Stomach (tissue), 9 donors: ENCODE data around the gene RBMS3. TPM values are rescaled to one million over a fixed set of nuclear protein-coding genes. Genes with fewer than 3 reads are reported as not detected.

Source experiments
- DNase-seq, 2 donors: peaks; one replicate each; pipeline versions ENCODE4 v3.0.0 to v3.0.0-alpha.2; 2013 to 2019
- H3K27ac ChIP-seq, 5 donors: fragments of 200-600 bp in 4 of 5; sonication (generic) in 4 of 5; one replicate each; pipeline ENCODE4 v1.5.1; 2013 to 2019; ENCODE audit warnings: mild to moderate bottlenecking in 1 of 5, moderate library complexity in 1 of 5
- H3K27me3 ChIP-seq, 3 donors: fragments of 200-600 bp; sonication (generic); one replicate each; pipeline ENCODE4 v1.5.1; 2017 to 2019; ENCODE audit warnings: mixed run types in 1 of 3
- H3K36me3 ChIP-seq, 4 donors: fragments of 200-600 bp; sonication (generic); 1 replicate in 3 of 4; 2 replicates in 1 of 4; pipeline ENCODE4 v1.5.1; 2016 to 2019
- H3K4me1 ChIP-seq, 4 donors: fragments of 200-600 bp; sonication (generic); one replicate each; pipeline ENCODE4 v1.5.1; 2016 to 2019
- H3K4me3 ChIP-seq, 4 donors: fragments of 200-600 bp; sonication (generic) in 3 of 4; one replicate each; pipeline ENCODE4 v1.5.1; 2016 to 2019; ENCODE audit warnings: mild to moderate bottlenecking in 1 of 4
- H3K9me3 ChIP-seq, 4 donors: fragments of 200-600 bp; sonication (generic); one replicate each; pipeline ENCODE4 v1.5.1; 2016 to 2019
- EP300 ChIP-seq: sonication (generic); formaldehyde crosslinking; IDR thresholded peaks from one replicate; pipeline ENCODE4 v1.6.1; 2017; ENCODE audit warnings: antibody characterized with exemption
- POLR2A ChIP-seq, 4 donors: fragments of 450-650 bp; IDR thresholded peaks; one replicate each; pipeline ENCODE4 v1.6.1; 2016; ENCODE audit warnings: antibody characterized with exemption in 4 of 4, control low read depth in 2 of 4, mild to moderate bottlenecking in 1 of 4, moderate library complexity in 1 of 4
- POLR2AphosphoS5 ChIP-seq, 3 donors: sonication (generic); formaldehyde crosslinking; IDR thresholded peaks; one replicate each; pipeline ENCODE4 v1.6.1; 2016; ENCODE audit warnings: antibody characterized with exemption in 3 of 3
- WGBS, 5 donors: extraction: QIAGEN DNeasy Blood & Tissue Kit in 3 of 5; methylation state at CpG; one replicate each; pipeline versions ENCODE4 v1.1.5 to v1.1.7; 2013 to 2018; 5-methylcytosine and 5-hydroxymethylcytosine counted together
- intact Hi-C: fragments of 100-400 bp; cut with DNase I; formaldehyde crosslinking; loops from one replicate; pipeline ENCODE4 v1.15.1; 2023; ENCODE audit warnings: low total_unique reads
- polyA plus RNA-seq, 3 donors: library from polyadenylated mRNA; stranded (reverse); fragments of 200-250 nt; gene quantifications; one replicate each; pipeline ENCODE4 v1.2.3, GENCODE V29; 2013
- total RNA-seq, 5 donors: library from RNA; depleted of rRNA; stranded (reverse); fragments of >200 nt; gene quantifications; one replicate each; pipeline versions ENCODE4 v1.1.0 to v1.2.3, GENCODE V29; 2014 to 2016
- TF ChIP-seq, protein P1 (sequence below), 7 experiments: fragments of 450-650 bp in 4 of 7; fragments of 200-600 bp in 3 of 7; sonication (generic) in 3 of 7; IDR thresholded peaks; one replicate each; pipeline ENCODE4 v1.5.1; 2016 to 2019; ENCODE audit warnings: antibody characterized with exemption in 7 of 7, control low read depth in 2 of 7, mild to moderate bottlenecking in 1 of 7
- donor health status: healthy with polysubstance abuse.
- donor health status: Bipolar disorder and iron deficiency.
- donor health status: healthy.

The RBMS3 gene
- total and polyA plus RNA-seq, 8 donors: 2.0 to 103 (median 16.0) TPM

DNA sequence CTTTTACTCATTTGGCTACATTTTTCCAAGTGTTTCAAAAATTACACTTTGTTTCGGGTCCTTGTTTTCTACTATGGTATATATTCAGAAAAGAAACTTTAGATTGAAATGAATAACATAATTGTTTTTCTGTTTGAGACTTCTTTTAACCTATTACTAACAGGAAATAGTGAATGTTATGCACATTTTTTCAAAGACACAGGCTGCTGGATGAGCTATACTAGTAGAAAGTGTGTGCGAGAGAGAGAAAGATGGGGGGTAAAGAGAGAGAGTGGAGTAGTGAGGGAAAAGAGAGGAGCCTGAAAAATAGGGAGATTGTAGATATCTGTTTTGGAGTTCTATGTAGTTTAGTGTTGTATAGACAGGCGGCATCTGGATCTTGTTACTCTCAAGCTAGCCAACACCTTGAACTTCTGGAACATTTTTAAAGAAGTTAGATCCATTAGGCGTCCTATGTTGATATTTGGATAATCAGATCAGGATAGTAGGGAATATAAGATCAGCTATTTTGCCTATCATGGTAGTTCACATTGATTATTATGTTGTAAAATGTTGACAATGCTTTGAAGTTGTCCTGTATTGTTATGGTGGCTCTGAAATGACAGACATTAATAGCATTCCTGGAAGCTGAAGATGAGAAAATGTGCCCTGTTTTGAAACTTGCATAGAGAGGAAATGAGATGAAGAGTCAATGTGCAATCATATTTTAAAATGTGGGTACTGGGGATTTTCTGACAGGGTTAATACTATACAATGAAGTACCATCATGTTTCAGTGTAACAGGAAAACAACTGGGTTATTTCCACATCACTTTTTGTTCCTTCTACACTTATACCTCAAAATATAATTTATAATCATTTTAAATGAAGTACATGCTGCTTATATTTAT, 2.6 kb downstream of the RBMS3 start:
- H3K27me3 ChIP-seq: no peaks in the 10 kb centered on the region
- peaks cover 0 to 41% (median 15%) of the 10 kb centered on the region in 4 donors for H3K4me1 ChIP-seq
- H3K4me3 ChIP-seq: peak overlapping the region; percentile 44 to 54 (median 51)
- 39 to 63% (median 55%) methylated on average over 4 of the region's 4 CpGs for WGBS, 5 donors
- H3K36me3 ChIP-seq: no peaks in the 10 kb centered on the region
- DNase-seq: peak in 1 of 2 donors; percentile 28
- TF ChIP-seq POLR2AphosphoS5 (IDR thresholded peaks at IDR 0.05): no peak
- TF ChIP-seq EP300: no peak
- no peak for TF ChIP-seq POLR2A (IDR thresholded peaks at IDR 0.05)
- TF ChIP-seq, protein P1, sequence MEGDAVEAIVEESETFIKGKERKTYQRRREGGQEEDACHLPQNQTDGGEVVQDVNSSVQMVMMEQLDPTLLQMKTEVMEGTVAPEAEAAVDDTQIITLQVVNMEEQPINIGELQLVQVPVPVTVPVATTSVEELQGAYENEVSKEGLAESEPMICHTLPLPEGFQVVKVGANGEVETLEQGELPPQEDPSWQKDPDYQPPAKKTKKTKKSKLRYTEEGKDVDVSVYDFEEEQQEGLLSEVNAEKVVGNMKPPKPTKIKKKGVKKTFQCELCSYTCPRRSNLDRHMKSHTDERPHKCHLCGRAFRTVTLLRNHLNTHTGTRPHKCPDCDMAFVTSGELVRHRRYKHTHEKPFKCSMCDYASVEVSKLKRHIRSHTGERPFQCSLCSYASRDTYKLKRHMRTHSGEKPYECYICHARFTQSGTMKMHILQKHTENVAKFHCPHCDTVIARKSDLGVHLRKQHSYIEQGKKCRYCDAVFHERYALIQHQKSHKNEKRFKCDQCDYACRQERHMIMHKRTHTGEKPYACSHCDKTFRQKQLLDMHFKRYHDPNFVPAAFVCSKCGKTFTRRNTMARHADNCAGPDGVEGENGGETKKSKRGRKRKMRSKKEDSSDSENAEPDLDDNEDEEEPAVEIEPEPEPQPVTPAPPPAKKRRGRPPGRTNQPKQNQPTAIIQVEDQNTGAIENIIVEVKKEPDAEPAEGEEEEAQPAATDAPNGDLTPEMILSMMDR (IDR thresholded peaks at IDR 0.05): no peak
- H3K9me3 ChIP-seq: no peaks in the 10 kb centered on the region
- intact Hi-C loops: no loop called here
- H3K27ac ChIP-seq: peak overlapping the region in 4 of 5 donors; percentile 79 to 83 (median 81)

- Histone ChIP-seq H3K4me3 (peak overlapping the region; percentile 44 to 54 (median 51)), H3K9me3 (no peaks in the 10 kb centered on the region), H3K4me1 (peaks cover 0 to 30% (median 15%) of the 10 kb centered on the region in 4 donors), H3K27ac (peak overlapping the region in 2 of 5 donors; percentile 69 to 83), H3K36me3 (no peaks in the 10 kb centered on the region), H3K27me3 (no peaks in the 10 kb centered on the region)
- TF ChIP-seq POLR2AphosphoS5 (IDR thresholded peaks at IDR 0.05) (no peak), EP300 (no peak), POLR2A (IDR thresholded peaks at IDR 0.05) (no peak)
- TF ChIP-seq, protein P1 (IDR thresholded peaks at IDR 0.05): no peak
- 68 to 79% (median 73%) methylated on average over 2 of the region's 2 CpGs for WGBS, 5 donors
- intact Hi-C loops: no loop called here
- no peak for DNase-seq
Measured at GRCh38 chr3:29284497-29284896, 3.6 kb downstream of the RBMS3 start.

DNA sequence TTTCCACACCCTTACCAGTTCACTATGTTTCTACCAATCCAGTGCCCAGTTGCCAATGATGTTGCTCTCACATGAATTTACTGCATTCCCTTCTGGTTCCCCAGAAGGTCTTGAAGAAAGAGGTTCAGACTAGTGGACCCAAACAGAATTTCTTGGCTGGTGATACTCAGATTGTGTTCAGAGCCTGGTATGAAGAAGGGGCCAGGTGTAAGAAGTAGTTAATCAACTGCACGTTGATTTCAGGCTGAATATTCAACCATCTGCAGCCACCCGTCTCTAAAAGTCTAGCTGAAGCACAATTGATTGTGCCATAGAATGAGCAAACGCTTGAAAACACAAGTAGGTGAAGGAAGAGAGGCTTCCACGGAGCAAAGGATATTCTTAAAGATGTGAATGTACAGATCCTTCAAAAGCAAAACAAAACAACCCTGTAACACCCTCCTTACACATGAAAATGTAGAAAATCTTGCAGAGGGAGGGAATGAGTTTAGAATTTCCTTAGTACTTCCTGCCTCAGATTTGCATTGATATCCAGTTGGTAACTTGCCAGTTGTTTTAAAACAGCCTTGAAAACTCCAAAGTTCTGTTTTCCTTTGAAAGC, 4.7 kb downstream of the RBMS3 start:
- 12 to 31% (median 17%) methylated on average over 4 of the region's 4 CpGs for whole genome bisulfite sequencing, 5 donors
- Histone ChIP-seq H3K9me3 (no peaks in the 10 kb centered on the region), H3K4me3 (peak overlapping the region; percentile 11 to 34 (median 17)), H3K4me1 (peaks cover 0 to 28% (median 12%) of the 10 kb centered on the region in 4 donors), H3K36me3 (no peaks in the 10 kb centered on the region), H3K27me3 (no peaks in the 10 kb centered on the region), H3K27ac (peak overlapping the region in 4 of 5 donors; percentile 21 to 69 (median 53))
- no peak for TF ChIP-seq POLR2A (IDR thresholded peaks at IDR 0.05)
- intact Hi-C loops: no loop called here
- DNase-seq: peak in 1 of 2 donors; percentile 52

GRCh38 chr3:29286478-29287240, 5.8 kb downstream of the RBMS3 start:
- Histone ChIP-seq H3K27me3 (no peaks in the 10 kb centered on the region), H3K4me1 (peaks cover 0 to 32% (median 15%) of the 10 kb centered on the region in 4 donors), H3K27ac (peak overlapping the region in 2 of 5 donors; percentile 21 to 62), H3K9me3 (no peaks in the 10 kb centered on the region), H3K4me3 (peak overlapping the region in 3 of 4 donors; percentile 12 to 34 (median 22)), H3K36me3 (no peaks in the 10 kb centered on the region)
- intact Hi-C loops: no loop called here
- WGBS, 5 donors: 54 to 73% (median 67%) methylated on average over 5 of the region's 5 CpGs
- DNase-seq: peak in 1 of 2 donors; percentile 60
- TF ChIP-seq, protein P1 (IDR thresholded peaks at IDR 0.05): no peak
- TF ChIP-seq POLR2A (IDR thresholded peaks at IDR 0.05) (no peak), EP300 (no peak), POLR2AphosphoS5 (IDR thresholded peaks at IDR 0.05) (no peak)
